Activated T-cell treated with anti-CD3 and anti-CD28 coated beads, Interleukin-2, amount 50 U/mL, for 1 hour (primary cell): ENCODE results near the gene FBXW11.
"Not testable (repeated sequence)": the region's sequence is repeated elsewhere in the genome, so short reads cannot be mapped to it uniquely, and the experiment has no call there.

Experiments used
- DNase-seq: peaks from one replicate; pipeline ENCODE4 v3.0.0-alpha.2; 2020

Gene FBXW11

GRCh38 chr5:171946000-171946781 is 60.2 kb downstream of the FBXW11 start:
- no peak for DNase-seq

DNA sequence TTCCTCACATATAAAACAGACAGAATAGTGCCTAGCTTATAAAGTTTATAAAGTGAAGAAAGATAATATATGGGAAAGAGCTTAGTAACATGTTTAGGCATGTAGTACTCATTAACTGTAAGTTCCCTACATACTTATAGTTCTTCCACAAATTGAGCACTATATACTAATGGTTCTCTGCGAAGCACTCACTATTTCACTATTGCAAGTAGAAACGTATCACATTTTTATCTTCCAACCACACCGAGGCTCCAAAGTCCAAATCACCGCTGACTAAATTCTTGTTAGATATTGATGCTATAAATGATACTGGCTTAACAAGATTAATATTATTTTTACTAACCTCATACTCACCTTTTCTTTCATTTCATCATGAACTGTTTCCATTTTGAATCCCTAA is 61.0 kb downstream of the FBXW11 start:
- no peak for DNase-seq

GRCh38 chr5:171945066-171945465 is 61.4 kb downstream of the FBXW11 start:
- DNase-seq: no peak

DNA sequence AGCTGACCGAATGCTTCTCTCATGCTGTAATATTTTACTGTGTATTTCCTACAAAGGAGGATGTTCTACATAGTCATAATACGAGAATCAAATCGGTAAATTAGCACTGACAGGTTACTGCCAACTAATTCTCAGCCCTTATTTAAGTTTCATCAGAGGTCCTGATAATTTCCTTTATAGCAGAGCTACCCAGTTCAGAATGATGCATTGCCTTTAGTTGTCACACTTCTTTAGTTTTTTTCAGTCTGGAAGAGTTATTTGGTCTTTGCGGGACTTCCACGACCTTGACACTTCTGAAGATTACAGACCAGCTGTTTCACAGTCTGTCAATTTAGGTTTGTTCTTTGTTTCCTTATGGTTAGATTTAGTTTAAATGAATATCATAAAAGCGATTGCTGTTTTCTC is 64.3 kb downstream of the FBXW11 start:
- DNase-seq: not testable (repeated sequence)

DNA sequence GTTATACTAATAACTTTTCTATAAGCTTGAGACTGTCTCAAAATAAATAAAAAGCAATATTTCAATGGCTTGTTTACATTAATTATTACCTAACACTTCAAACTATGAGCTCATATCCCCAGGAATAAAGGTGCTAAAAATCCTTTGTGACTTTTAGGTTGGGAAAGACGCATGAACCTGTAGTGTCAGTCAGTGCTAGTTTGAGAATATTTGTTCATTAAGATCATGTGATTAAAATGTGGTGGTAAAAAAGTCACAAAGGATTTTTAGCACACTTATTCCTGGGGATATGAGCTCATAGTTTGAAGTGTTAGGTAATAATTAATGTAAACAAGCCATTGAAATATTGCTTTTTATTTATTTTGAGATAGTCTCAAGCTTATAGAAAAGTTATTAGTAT is 64.8 kb downstream of the FBXW11 start:
- not testable (repeated sequence) for DNase-seq

GRCh38 chr5:171941275-171941674 is 65.2 kb downstream of the FBXW11 start:
- not testable (repeated sequence) for DNase-seq

- no peak for DNase-seq
Observed at GRCh38 chr5:171939951-171940350, 66.5 kb downstream of the FBXW11 start.

GRCh38 chr5:171938358-171938757 is 68.1 kb downstream of the FBXW11 start:
- DNase-seq: no peak

- DNase-seq: no peak
Observed at GRCh38 chr5:171937351-171937750, 69.1 kb downstream of the FBXW11 start.

DNA sequence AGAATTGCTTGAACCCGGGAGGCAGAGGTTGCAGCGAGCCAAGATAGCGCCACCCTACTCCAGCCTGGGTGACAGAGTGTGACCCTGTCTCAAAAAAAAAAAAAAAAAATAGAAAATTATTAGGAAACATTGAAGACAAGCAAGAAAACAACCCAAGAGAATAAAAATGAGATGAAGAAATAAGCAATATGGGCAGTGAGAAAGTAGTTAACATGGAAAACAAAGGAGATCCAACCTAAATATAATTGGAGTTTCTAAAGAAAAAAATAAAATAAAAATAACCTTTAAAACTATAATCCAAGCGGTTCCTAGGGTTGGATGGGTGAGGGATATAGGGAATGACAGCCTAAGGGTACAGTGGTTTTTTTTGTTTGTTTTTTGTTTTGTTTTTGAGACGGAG is 71.9 kb downstream of the FBXW11 start:
- no peak for DNase-seq

GRCh38 chr5:171931163-171931562 is 75.3 kb downstream of the FBXW11 start:
- no peak for DNase-seq

GRCh38 chr5:171927345-171927941 is 79.0 kb downstream of the FBXW11 start:
- DNase-seq: no peak

DNA sequence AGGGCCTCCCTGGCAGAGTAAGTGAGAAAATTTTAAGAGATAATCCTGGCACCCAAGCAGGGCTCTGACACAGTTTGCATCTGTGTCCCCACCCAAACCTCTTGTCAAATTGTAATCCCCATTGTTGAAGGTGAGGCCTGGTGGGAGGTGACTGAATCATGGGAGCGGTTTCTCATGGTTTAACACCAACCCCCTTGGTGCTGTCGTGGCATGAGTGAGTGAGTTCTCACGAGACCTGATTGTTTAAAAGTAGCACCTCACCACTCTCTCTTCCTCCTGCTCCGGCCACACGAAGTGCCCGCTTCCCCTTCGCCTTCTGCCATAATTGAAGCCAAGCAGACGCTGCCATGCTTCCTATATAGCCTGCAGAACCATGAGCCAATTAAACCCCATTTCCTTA is 80.1 kb downstream of the FBXW11 start:
- DNase-seq: no peak

DNA sequence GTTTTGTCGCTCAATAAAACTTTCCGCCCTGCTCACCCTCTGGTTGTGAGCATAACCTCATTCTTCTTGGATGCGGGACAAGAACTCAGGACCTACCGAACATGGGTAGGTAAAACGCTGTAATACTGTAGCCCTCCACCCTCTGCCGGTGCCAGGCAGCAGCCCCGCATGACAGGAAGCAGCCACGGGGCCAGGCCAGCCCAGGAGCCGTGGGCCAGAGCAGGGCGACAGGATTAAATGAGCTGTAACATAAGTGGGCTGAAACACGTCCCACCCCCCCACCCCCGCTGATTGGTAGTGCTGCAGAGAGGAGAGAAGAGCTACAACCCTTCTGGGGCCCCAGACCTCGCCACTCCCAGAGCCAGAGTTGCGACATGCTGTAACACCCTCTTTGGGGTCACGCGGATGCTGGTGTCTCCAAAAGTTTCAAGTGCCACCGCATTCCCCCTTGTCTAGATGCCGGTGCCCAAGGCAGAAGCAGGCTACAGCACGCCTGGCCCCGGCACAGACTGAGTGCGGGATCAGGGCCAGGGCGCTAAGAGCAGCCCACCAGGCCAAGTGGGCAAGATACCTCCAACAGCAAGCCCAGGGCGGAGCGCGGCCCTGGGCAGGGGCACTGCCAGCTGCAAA is 81.8 kb downstream of the FBXW11 start:
- no peak for DNase-seq

GRCh38 chr5:171920765-171921391 is 85.6 kb downstream of the FBXW11 start:
- DNase-seq: no peak

- DNase-seq: not testable (repeated sequence)
Observed at GRCh38 chr5:171915700-171916099, 90.7 kb downstream of the FBXW11 start.

DNA sequence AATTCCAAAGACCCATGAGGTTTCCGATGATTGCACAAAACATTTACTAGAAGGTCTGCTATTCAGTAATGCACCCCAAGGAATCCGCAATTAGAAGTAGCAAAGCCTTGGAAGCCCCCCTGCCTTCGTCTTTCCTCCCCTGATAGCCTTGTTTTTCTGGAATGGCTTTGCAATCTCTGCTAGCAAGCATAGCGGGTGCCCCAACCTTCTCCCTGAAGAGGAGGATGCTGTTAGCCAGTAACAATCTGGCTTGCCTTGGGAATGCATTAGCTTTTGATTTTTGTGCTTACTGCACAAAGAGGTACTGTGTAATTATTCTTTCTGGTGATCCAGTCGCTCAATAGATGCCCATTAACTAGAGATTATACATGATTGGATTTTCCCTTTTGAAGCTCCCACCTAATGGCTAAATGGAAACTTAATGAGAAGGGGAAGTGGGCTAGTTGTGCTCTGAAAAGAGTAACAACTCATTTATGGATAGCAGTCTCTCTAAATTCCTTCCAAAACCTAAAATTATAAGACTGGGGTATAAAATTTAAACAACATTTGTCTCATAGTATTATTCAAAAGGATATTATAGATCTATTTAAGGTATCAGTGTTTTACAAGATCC is 91.6 kb downstream of the FBXW11 start:
- DNase-seq: no peak

GRCh38 chr5:171913987-171914273 is 92.5 kb downstream of the FBXW11 start:
- no peak for DNase-seq

DNA sequence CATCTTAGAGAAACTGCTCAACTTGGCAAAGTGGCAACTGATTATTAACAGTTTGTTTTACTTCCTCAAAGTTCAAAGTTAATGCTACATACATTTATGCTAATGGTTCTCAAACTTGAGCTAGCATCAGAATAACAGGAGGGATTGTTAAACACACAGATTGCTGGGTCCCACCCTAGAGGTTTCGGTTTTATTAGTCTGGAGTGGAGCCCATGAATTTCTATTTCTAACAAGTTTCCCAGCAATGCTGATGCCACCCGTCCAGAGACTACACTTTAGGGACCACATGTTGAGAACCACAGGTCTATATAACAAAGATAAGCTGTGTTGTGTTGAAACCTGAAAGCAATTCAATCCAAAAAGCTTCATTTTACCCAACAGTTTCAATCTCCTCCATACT is 95.3 kb downstream of the FBXW11 start:
- DNase-seq: no peak

- DNase-seq: no peak
Observed at GRCh38 chr5:171908638-171909037, 97.8 kb downstream of the FBXW11 start.

DNA sequence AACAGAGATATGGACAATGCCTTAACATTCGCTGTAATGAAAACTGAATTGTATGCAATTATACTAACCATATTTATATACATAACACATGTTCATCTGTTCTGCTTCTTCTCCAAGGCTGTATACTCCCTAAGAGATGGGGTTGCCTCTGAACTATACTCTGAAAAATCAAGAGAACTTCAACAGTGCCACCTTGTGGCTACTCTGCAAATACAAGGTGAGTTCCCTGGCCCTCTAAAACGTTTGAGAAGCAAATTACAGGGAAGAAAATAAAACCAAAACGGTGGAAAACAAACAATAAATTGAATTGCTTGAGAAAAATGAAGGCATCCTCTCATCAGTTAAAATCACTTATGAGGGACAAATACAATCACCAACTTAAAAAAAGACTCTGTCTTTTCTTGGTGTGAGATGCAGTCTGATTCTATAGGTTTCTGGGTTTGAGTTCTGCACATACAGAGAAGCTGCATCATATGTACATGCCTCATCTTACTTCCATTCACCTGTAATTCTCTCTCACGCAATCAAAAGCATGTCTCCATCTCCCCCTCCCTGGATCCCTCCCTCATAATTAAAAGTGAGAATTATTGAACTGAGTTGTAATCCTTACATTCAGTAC is 98.6 kb downstream of the FBXW11 start:
- DNase-seq: no peak

- DNase-seq: no peak
Observed at GRCh38 chr5:171906703-171907590, 99.5 kb downstream of the FBXW11 start.
